H9 (cell line): ENCODE data around the gene MON1A. TPM values are rescaled to one million over a fixed set of nuclear protein-coding genes. Genes with fewer than 3 reads are reported as not detected.

ENCODE experiments used
- DNase-seq: peaks from one replicate; pipeline ENCODE4 v3.0.0-alpha.2; 2017
- H2AFZ ChIP-seq: one replicate; pipeline ENCODE4 v1.6.1; 2013; ENCODE audit warnings: mild to moderate bottlenecking, low read length, control low read depth, moderate library complexity
- H2AK5ac ChIP-seq: 2 replicates; pipeline ENCODE4 v1.6.1; 2013; ENCODE audit warnings: low read length, control low read depth, mixed read lengths; ENCODE audit not compliant: insufficient read length
- H2BK120ac ChIP-seq: one replicate; pipeline ENCODE4 v1.6.1; 2013; ENCODE audit warnings: low read depth, mild to moderate bottlenecking, low read length, control low read depth, inconsistent platforms; ENCODE audit not compliant: poor library complexity, severe bottlenecking
- H2BK12ac ChIP-seq: 2 replicates; pipeline ENCODE4 v1.6.1; 2013; ENCODE audit warnings: low read length, control low read depth, mixed read lengths, low read depth; ENCODE audit not compliant: insufficient read length
- H2BK15ac ChIP-seq: 2 replicates; pipeline ENCODE4 v1.6.1; 2013; ENCODE audit warnings: low read depth, low read length, control low read depth
- H2BK20ac ChIP-seq: one replicate; pipeline ENCODE4 v1.6.1; 2013; ENCODE audit warnings: low read depth, mild to moderate bottlenecking, low read length, control low read depth, inconsistent platforms; ENCODE audit not compliant: poor library complexity, severe bottlenecking
- H2BK5ac ChIP-seq: 2 replicates; pipeline ENCODE4 v1.6.1; 2013; ENCODE audit warnings: low read length, control low read depth, mixed read lengths; ENCODE audit not compliant: insufficient read length
- H3K14ac ChIP-seq: 2 replicates; pipeline ENCODE4 v1.6.1; 2013; ENCODE audit warnings: low read length, control low read depth; ENCODE audit not compliant: insufficient read depth
- H3K18ac ChIP-seq: 2 replicates; pipeline ENCODE4 v1.6.1; 2013; ENCODE audit warnings: low read depth, mild to moderate bottlenecking, mixed read lengths, low read length, control low read depth; ENCODE audit not compliant: insufficient read length
- H3K23ac ChIP-seq: 2 replicates; pipeline ENCODE4 v1.6.1; 2013; ENCODE audit warnings: low read length, control low read depth, mixed read lengths, low read depth; ENCODE audit not compliant: insufficient read length
- H3K23me2 ChIP-seq: 2 replicates; pipeline ENCODE4 v1.6.1; 2013; ENCODE audit warnings: low read depth, mild to moderate bottlenecking, mixed read lengths, low read length, control low read depth; ENCODE audit not compliant: insufficient read length, poor library complexity, severe bottlenecking
- H3K27ac ChIP-seq: 2 replicates; pipeline ENCODE4 v1.5.1; 2013; ENCODE audit warnings: low read length, control low read depth, mixed read lengths, low read depth; ENCODE audit not compliant: insufficient read length
- H3K27me3 ChIP-seq: 2 replicates; pipeline ENCODE4 v1.6.1; 2013; ENCODE audit warnings: low read length, control low read depth, inconsistent platforms; ENCODE audit not compliant: insufficient read depth
- H3K4ac ChIP-seq: 2 replicates; pipeline ENCODE4 v1.6.1; 2013; ENCODE audit warnings: low read depth, mild to moderate bottlenecking, control low read depth, inconsistent platforms, low read length, moderate library complexity
- H3K4me1 ChIP-seq: 2 replicates; pipeline ENCODE4 v1.6.1; 2013; ENCODE audit warnings: low read length, control low read depth, inconsistent platforms; ENCODE audit not compliant: insufficient read depth
- H3K4me2 ChIP-seq: 2 replicates; pipeline ENCODE4 v1.6.1; 2013; ENCODE audit warnings: low read length, control low read depth, mixed read lengths; ENCODE audit not compliant: insufficient read length, insufficient read depth
- H3K56ac ChIP-seq: 2 replicates; pipeline ENCODE4 v1.6.1; 2013; ENCODE audit warnings: low read depth, mild to moderate bottlenecking, mixed read lengths, low read length, control low read depth; ENCODE audit not compliant: insufficient read length
- H3K79me1 ChIP-seq: 2 replicates; pipeline ENCODE4 v1.6.1; 2013; ENCODE audit warnings: low read depth, mild to moderate bottlenecking, moderate library complexity, low read length, control low read depth, inconsistent platforms; ENCODE audit not compliant: insufficient read depth, poor library complexity, severe bottlenecking
- H3K79me2 ChIP-seq: 2 replicates; pipeline ENCODE4 v1.6.1; 2013; ENCODE audit warnings: low read length, control low read depth, inconsistent platforms; ENCODE audit not compliant: insufficient read depth
- H3K9ac ChIP-seq: 2 replicates; pipeline ENCODE4 v1.6.1; 2013; ENCODE audit warnings: low read length, control low read depth, mixed read lengths; ENCODE audit not compliant: insufficient read length; ENCODE audit errors: extremely low read depth
- H3K9me3 ChIP-seq: one replicate; pipeline ENCODE4 v1.6.1; 2013; ENCODE audit warnings: low read depth, low read length, inconsistent platforms; ENCODE audit not compliant: control insufficient read depth
- H3T11ph ChIP-seq: one replicate; pipeline ENCODE4 v1.6.1; 2013; ENCODE audit warnings: mild to moderate bottlenecking, low read length, control low read depth, inconsistent platforms
- H4K20me1 ChIP-seq: one replicate; pipeline ENCODE4 v1.6.1; 2013; ENCODE audit not compliant: control insufficient read depth, insufficient read length, insufficient read depth
- H4K5ac ChIP-seq: 2 replicates; pipeline ENCODE4 v1.6.1; 2013; ENCODE audit warnings: low read depth, mild to moderate bottlenecking, mixed read lengths, low read length, control low read depth; ENCODE audit not compliant: insufficient read length
- H4K8ac ChIP-seq: replicated peaks from 2 replicates; pipeline ENCODE4 v1.6.1; 2013; ENCODE audit warnings: low read length, control low read depth, mixed read lengths, low read depth; ENCODE audit not compliant: insufficient read length
- H4K91ac ChIP-seq: 2 replicates; pipeline ENCODE4 v1.6.1; 2013; ENCODE audit warnings: low read depth, mild to moderate bottlenecking, moderate library complexity, mixed read lengths, low read length, control low read depth; ENCODE audit not compliant: insufficient read length
- H3K27ac Mint-ChIP-seq, 3 experiments: 2 replicates in 2 of 3; 3 replicates in 1 of 3; pipeline ENCODE4 v1.8.0; 2020 to 2021; ENCODE audit warnings: mixed read lengths in 3 of 3, mild to moderate bottlenecking in 1 of 3, moderate library complexity in 1 of 3
- H3K27me3 Mint-ChIP-seq: 2 replicates; pipeline ENCODE4 v1.8.0; 2021; ENCODE audit warnings: low read depth, mild to moderate bottlenecking, moderate library complexity, mixed read lengths
- H3K36me3 Mint-ChIP-seq, 3 experiments: 2 replicates in 2 of 3; 3 replicates in 1 of 3; pipeline ENCODE4 v1.8.0; 2020 to 2021; ENCODE audit warnings: low read depth in 3 of 3, mixed read lengths in 3 of 3; ENCODE audit not compliant: insufficient read depth in 1 of 3
- H3K4me1 Mint-ChIP-seq, 2 experiments: 2 replicates each; pipeline ENCODE4 v1.8.0; 2020; ENCODE audit warnings: mixed read lengths in 2 of 2
- H3K4me3 Mint-ChIP-seq, 2 experiments: 2 replicates in 1 of 2; 3 replicates in 1 of 2; pipeline ENCODE4 v1.8.0; 2020 to 2021; ENCODE audit warnings: mild to moderate bottlenecking in 2 of 2, mixed read lengths in 2 of 2, moderate library complexity in 1 of 2
- H3K9me3 Mint-ChIP-seq, 2 experiments: 2 replicates in 1 of 2; 3 replicates in 1 of 2; pipeline ENCODE4 v1.8.0; 2020; ENCODE audit warnings: mild to moderate bottlenecking in 2 of 2, mixed read lengths in 2 of 2, moderate library complexity in 1 of 2
- WGBS: extraction: QIAGEN DNeasy Blood & Tissue Kit; methylation state at CpG from one replicate; pipeline ENCODE4 v1.1.7; 2013; ENCODE audit warnings: missing lambda C conversion rate, low lambda C conversion rate, mixed read lengths; ENCODE audit not compliant: insufficient read length; ENCODE audit errors: extremely low coverage; 5-methylcytosine and 5-hydroxymethylcytosine counted together
- total RNA-seq: library from RNA; stranded (reverse); gene quantifications from 2 replicates; pipeline ENCODE4 v1.2.1, GENCODE V29; 2021
- TF ChIP-seq, protein P1 (sequence below): fragments of 200-600 bp; sonication (generic); conservative IDR thresholded peaks from 3 replicates; pipeline ENCODE4 v1.8.0; 2021; ENCODE audit warnings: antibody characterized with exemption, mild to moderate bottlenecking

Gene MON1A
- total RNA-seq, 1 experiment from 2014 or later, result 10.0 TPM

DNA sequence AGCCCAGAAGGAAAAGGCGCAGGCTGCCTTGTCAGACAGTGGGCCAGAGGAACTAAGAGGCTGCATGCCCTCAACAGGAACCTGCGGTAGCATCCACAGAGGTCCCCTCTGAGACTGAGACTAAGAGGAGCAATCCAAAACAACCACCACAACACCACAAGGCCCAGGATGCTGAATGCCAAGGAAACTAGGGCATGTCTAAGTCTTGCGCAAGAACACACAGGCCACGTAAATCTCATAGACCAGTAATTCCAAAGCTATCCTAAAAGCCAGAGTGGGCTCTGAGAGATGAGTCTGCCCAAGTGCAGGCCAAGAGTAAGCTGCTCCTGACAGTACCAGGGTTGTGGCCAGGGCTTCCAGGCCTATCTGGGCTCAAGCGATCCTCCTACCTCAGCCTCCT, 12.9 kb downstream of the MON1A start:
- no peak overlapping the region for H3K27ac Mint-ChIP-seq
- peaks cover 0 to 6% (median 4%) of the 10 kb centered on the region in 3 experiments; a peak in 3 of 7 replicates for H3K36me3 Mint-ChIP-seq

More for the DNA sequence above, 12.9 kb downstream of the MON1A start:
- no peaks in the 10 kb centered on the region for H3K23me2 ChIP-seq
- no peaks in the 10 kb centered on the region for H3K79me2 ChIP-seq
- no peak overlapping the region for H2AK5ac ChIP-seq
- no CpG with 5 or more reads among the region's 5 CpGs for WGBS
- no peak overlapping the region for H2BK15ac ChIP-seq
- TF ChIP-seq, protein P1, sequence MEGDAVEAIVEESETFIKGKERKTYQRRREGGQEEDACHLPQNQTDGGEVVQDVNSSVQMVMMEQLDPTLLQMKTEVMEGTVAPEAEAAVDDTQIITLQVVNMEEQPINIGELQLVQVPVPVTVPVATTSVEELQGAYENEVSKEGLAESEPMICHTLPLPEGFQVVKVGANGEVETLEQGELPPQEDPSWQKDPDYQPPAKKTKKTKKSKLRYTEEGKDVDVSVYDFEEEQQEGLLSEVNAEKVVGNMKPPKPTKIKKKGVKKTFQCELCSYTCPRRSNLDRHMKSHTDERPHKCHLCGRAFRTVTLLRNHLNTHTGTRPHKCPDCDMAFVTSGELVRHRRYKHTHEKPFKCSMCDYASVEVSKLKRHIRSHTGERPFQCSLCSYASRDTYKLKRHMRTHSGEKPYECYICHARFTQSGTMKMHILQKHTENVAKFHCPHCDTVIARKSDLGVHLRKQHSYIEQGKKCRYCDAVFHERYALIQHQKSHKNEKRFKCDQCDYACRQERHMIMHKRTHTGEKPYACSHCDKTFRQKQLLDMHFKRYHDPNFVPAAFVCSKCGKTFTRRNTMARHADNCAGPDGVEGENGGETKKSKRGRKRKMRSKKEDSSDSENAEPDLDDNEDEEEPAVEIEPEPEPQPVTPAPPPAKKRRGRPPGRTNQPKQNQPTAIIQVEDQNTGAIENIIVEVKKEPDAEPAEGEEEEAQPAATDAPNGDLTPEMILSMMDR, result no peak
- no peak overlapping the region for H2BK20ac ChIP-seq
- Mint-ChIP-seq H3K27me3 (no peaks in the 10 kb centered on the region), H3K9me3 (no peaks in the 10 kb centered on the region), H3K4me3 (no peak overlapping the region), H3K4me1 (peaks cover 2 to 8% of the 10 kb centered on the region in 2 experiments; a peak in 3 of 4 replicates)
- H4K8ac ChIP-seq, result no peak overlapping the region
- H2BK5ac ChIP-seq, result no peak overlapping the region
- H3K9me3 ChIP-seq, result no peaks in the 10 kb centered on the region
- no peaks in the 10 kb centered on the region for H3K27me3 ChIP-seq
- H3K9ac ChIP-seq, result no peak overlapping the region
- no peak overlapping the region for H2BK120ac ChIP-seq
- H3K23ac ChIP-seq, result no peak overlapping the region
- no peak overlapping the region for H3K4me2 ChIP-seq
- no peak for DNase-seq
- H3K4ac ChIP-seq, result no peak overlapping the region
- no peak overlapping the region for H3K18ac ChIP-seq
- no peak overlapping the region for H2BK12ac ChIP-seq
- no peaks in the 10 kb centered on the region for H3K79me1 ChIP-seq
- no peak overlapping the region for H2AFZ ChIP-seq
- no peaks in the 10 kb centered on the region for H3K4me1 ChIP-seq
- H3K27ac ChIP-seq, result no peak overlapping the region
- H4K91ac ChIP-seq, result no peak overlapping the region
- no peak overlapping the region for H3T11ph ChIP-seq
- H3K14ac ChIP-seq, result no peak overlapping the region
- H4K20me1 ChIP-seq, result no peaks in the 10 kb centered on the region
- no peak overlapping the region for H3K56ac ChIP-seq
- no peak overlapping the region for H4K5ac ChIP-seq
